Glomerular visceral epithelial cell (primary cell): ENCODE data around the gene ATP2B2.

Experiments used
- DNase-seq: peaks from one replicate; pipeline ENCODE4 v3.0.0-alpha.2; 2016; ENCODE audit errors: extremely low spot score

The ATP2B2 gene

GRCh38 chr3:10363935-10364334 lies 141.5 kb downstream of the ATP2B2 start:
- no peak for DNase-seq

GRCh38 chr3:10361375-10361774 lies 144.0 kb downstream of the ATP2B2 start:
- no peak for DNase-seq

GRCh38 chr3:10360478-10360877 lies 144.9 kb downstream of the ATP2B2 start:
- no peak for DNase-seq

- no peak for DNase-seq
Measured at GRCh38 chr3:10359761-10360161, 145.6 kb downstream of the ATP2B2 start.

GRCh38 chr3:10358309-10358980 lies 146.9 kb downstream of the ATP2B2 start:
- no peak for DNase-seq

GRCh38 chr3:10357592-10358308 lies 147.6 kb downstream of the ATP2B2 start:
- DNase-seq = peak; percentile 73

- DNase-seq = no peak
Measured at GRCh38 chr3:10357095-10357494, 148.3 kb downstream of the ATP2B2 start.

GRCh38 chr3:10356461-10356981 lies 148.9 kb downstream of the ATP2B2 start:
- no peak for DNase-seq

GRCh38 chr3:10354361-10355015 lies 150.9 kb downstream of the ATP2B2 start:
- no peak for DNase-seq

GRCh38 chr3:10353661-10354360 lies 151.6 kb downstream of the ATP2B2 start:
- DNase-seq = no peak

GRCh38 chr3:10353160-10353559 lies 152.2 kb downstream of the ATP2B2 start:
- no peak for DNase-seq

- peak; percentile 68 for DNase-seq
Measured at GRCh38 chr3:10352146-10352911, 153.1 kb downstream of the ATP2B2 start.

- DNase-seq = no peak
Measured at GRCh38 chr3:10351013-10351735, 154.2 kb downstream of the ATP2B2 start.

- no peak for DNase-seq
Measured at GRCh38 chr3:10350324-10350985, 154.9 kb downstream of the ATP2B2 start.

GRCh38 chr3:10349801-10350200 lies 155.6 kb downstream of the ATP2B2 start:
- no peak for DNase-seq

- no peak for DNase-seq
Measured at GRCh38 chr3:10348404-10348721, 157.0 kb downstream of the ATP2B2 start.

- DNase-seq = no peak
Measured at GRCh38 chr3:10347648-10348403, 157.6 kb downstream of the ATP2B2 start.

GRCh38 chr3:10345911-10346310 lies 159.5 kb downstream of the ATP2B2 start:
- DNase-seq = no peak

GRCh38 chr3:10344944-10345575 lies 160.3 kb downstream of the ATP2B2 start:
- no peak for DNase-seq
